ENCODE results near the gene UBA6.

UBA6 gene

GRCh38 chr4:67581208-67581857 lies 119.6 kb downstream of the UBA6 start:
- DNase-seq (ENCODE audit: low read depth in 1 of 2, low spot score in 1 of 2), result peak in 1 of 2 donors; percentile 17

- DNase-seq (ENCODE audit: low read depth in 1 of 2, low spot score in 1 of 2), result no peak
These were observed 120.4 kb downstream of the UBA6 start for GRCh38 chr4:67580577-67580976.

GRCh38 chr4:67576538-67576937 lies 124.4 kb downstream of the UBA6 start:
- DNase-seq (ENCODE audit: low read depth in 1 of 2, low spot score in 1 of 2), result no peak

- DNase-seq (ENCODE audit: low read depth in 1 of 2, low spot score in 1 of 2), result no peak
These were observed 124.9 kb downstream of the UBA6 start for GRCh38 chr4:67576059-67576466.

- no peak for DNase-seq (ENCODE audit: low read depth in 1 of 2, low spot score in 1 of 2)
These were observed 125.5 kb downstream of the UBA6 start for GRCh38 chr4:67575232-67576058.

- no peak for DNase-seq (ENCODE audit: low read depth in 1 of 2, low spot score in 1 of 2)
These were observed 127.8 kb downstream of the UBA6 start for GRCh38 chr4:67573193-67573592.

GRCh38 chr4:67571975-67572374 lies 129.0 kb downstream of the UBA6 start:
- no peak for DNase-seq (ENCODE audit: low read depth in 1 of 2, low spot score in 1 of 2)

GRCh38 chr4:67570537-67570936 lies 130.4 kb downstream of the UBA6 start:
- DNase-seq (ENCODE audit: low read depth in 1 of 2, low spot score in 1 of 2), result no peak

GRCh38 chr4:67568820-67569219 lies 132.1 kb downstream of the UBA6 start:
- no peak for DNase-seq (ENCODE audit: low read depth in 1 of 2, low spot score in 1 of 2)

- no peak for DNase-seq (ENCODE audit: low read depth in 1 of 2, low spot score in 1 of 2)
These were observed 134.6 kb downstream of the UBA6 start for GRCh38 chr4:67566335-67566734.

- no peak for DNase-seq (ENCODE audit: low read depth in 1 of 2, low spot score in 1 of 2)
These were observed 135.7 kb downstream of the UBA6 start for GRCh38 chr4:67565284-67565683.

Data from activated CD4-positive, alpha-beta T cell treated with anti-CD3 and anti-CD28 coated beads, Interleukin-2, amount 50 U/mL, for 24 hours (primary cell).